Measurements from ENCODE around the gene CFAP74.

- TF ChIP-seq FOXM1 (IDR thresholded peaks at IDR 0.05; ENCODE audit: borderline replicate concordance, low read depth) (no peak), EP300 (IDR thresholded peaks at IDR 0.05; ENCODE audit: borderline replicate concordance) (no peak), RAD21 (IDR thresholded peaks at IDR 0.05; ENCODE audit: low read depth) (no peak), EGR1 (IDR thresholded peaks at IDR 0.05) (no peak), ZBTB7A (IDR thresholded peaks at IDR 0.05; ENCODE audit: low read depth) (no peak), USF1 (IDR thresholded peaks at IDR 0.05) (no peak), TAF1 (IDR thresholded peaks at IDR 0.05; ENCODE audit: low read depth) (no peak), TEAD4 (IDR thresholded peaks at IDR 0.05) (no peak), YY1 (IDR thresholded peaks at IDR 0.05; ENCODE audit: low read depth) (no peak), TCF12 (IDR thresholded peaks at IDR 0.05; ENCODE audit: low read depth) (no peak), CREB1 (IDR thresholded peaks at IDR 0.05; ENCODE audit: low read depth) (no peak), CEBPB (IDR thresholded peaks at IDR 0.05) (no peak), MAX (IDR thresholded peaks at IDR 0.05) (no peak), REST (IDR thresholded peaks at IDR 0.05; ENCODE audit: low read depth) (no peak)
Measured at GRCh38 chr1:2016123-2016522, 12.5 kb upstream of the CFAP74 start.
